Gastrocnemius medialis (tissue), 4 donors: Measurements from ENCODE around the gene GNAZ. TPM values are rescaled to one million over a fixed set of nuclear protein-coding genes. Genes with fewer than 3 reads are reported as not detected.

Experiments
- ATAC-seq, 2 donors: fragments of 150-250 bp; one replicate each; pipeline ENCODE4 v1.9.1; 2016
- DNase-seq, 2 donors: peaks; one replicate each; pipeline ENCODE4 v3.0.0-alpha.2; 2019
- H3K27ac ChIP-seq, 4 donors: fragments of 200-600 bp; sonication (generic); 1 replicate in 1 of 4; 2 replicates in 3 of 4; pipeline ENCODE4 v1.5.1; 2016 to 2018; ENCODE audit warnings: mild to moderate bottlenecking in 2 of 4, moderate library complexity in 1 of 4
- H3K27me3 ChIP-seq, 3 donors: fragments of 200-600 bp; sonication (generic) in 2 of 3; 1 replicate in 1 of 3; 2 replicates in 2 of 3; pipeline versions ENCODE4 v1.5.1 to v1.6.0; 2016 to 2019; ENCODE audit warnings: mild to moderate bottlenecking in 1 of 3, moderate library complexity in 1 of 3
- H3K36me3 ChIP-seq, 2 donors: fragments of 200-600 bp; sonication (generic) in 1 of 2; one replicate each; pipeline ENCODE4 v1.5.1; 2017 to 2018
- H3K4me1 ChIP-seq, 2 donors: fragments of 200-600 bp; sonication (generic) in 1 of 2; one replicate each; pipeline ENCODE4 v1.5.1; 2016 to 2017; ENCODE audit warnings: mild to moderate bottlenecking in 2 of 2
- H3K4me3 ChIP-seq, 4 donors: fragments of 200-600 bp; sonication (generic) in 3 of 4; 1 replicate in 1 of 4; 2 replicates in 3 of 4; pipeline ENCODE4 v1.5.1; 2016 to 2019; ENCODE audit warnings: mild to moderate bottlenecking in 2 of 4
- H3K9me3 ChIP-seq, 3 donors: fragments of 200-600 bp; sonication (generic) in 2 of 3; 1 replicate in 1 of 3; 2 replicates in 2 of 3; pipeline ENCODE4 v1.5.1; 2016 to 2019
- CTCF ChIP-seq, 5 experiments: fragments of 450-650 bp in 3 of 5; fragments of 200-600 bp in 2 of 5; sonication (generic) in 2 of 5; IDR thresholded peaks in 4 of 5; conservative IDR thresholded peaks in 1 of 5; 1 replicate in 4 of 5; 2 replicates in 1 of 5; pipeline ENCODE4 v1.5.1; 2016 to 2019; ENCODE audit warnings: antibody characterized with exemption in 5 of 5, mild to moderate bottlenecking in 3 of 5, moderate library complexity in 3 of 5
- POLR2A ChIP-seq, 2 donors: fragments of 450-650 bp; IDR thresholded peaks; one replicate each; pipeline ENCODE4 v1.6.1; 2017; ENCODE audit warnings: antibody characterized with exemption in 2 of 2, mild to moderate bottlenecking in 2 of 2, moderate library complexity in 2 of 2
- in situ Hi-C, 4 donors: fragments of 200-750 bp; cut with MboI; loops; one replicate each; pipeline versions ENCODE4 v1.15.0 to v1.8.0; 2017; ENCODE audit warnings: low sequenced_read_pairs in 4 of 4
- intact Hi-C: fragments of 100-400 bp; cut with DNase I; formaldehyde crosslinking; loops from one replicate; pipeline ENCODE4 v1.15.1; 2023; ENCODE audit warnings: low total_unique reads
- total RNA-seq, 4 donors: library from RNA; depleted of rRNA; stranded (reverse); fragments of >200 nt; gene quantifications; one replicate each; pipeline versions ENCODE4 v1.1.0 to v1.2.3, GENCODE V29; 2016

Gene GNAZ
- total RNA-seq, 4 donors from 2014 or later, result 0.92 to 3.1 (median 2.6) TPM

GRCh38 chr22:23075525-23076216, 5.4 kb downstream of the GNAZ start:
- no peak overlapping the region for H3K27ac ChIP-seq
- no peak for TF ChIP-seq CTCF (IDR thresholded peaks at IDR 0.05 in 4 of 5, conservative IDR thresholded peaks at IDR 0.05 in 1 of 5)
- TF ChIP-seq POLR2A (IDR thresholded peaks at IDR 0.05), result no peak
- in situ Hi-C loops (no loop called here), intact Hi-C loops (no loop called here)
- no peak overlapping the region for H3K4me3 ChIP-seq
- ATAC-seq, result no peak
- no peak for DNase-seq
- peaks cover 0 to 4% of the 10 kb centered on the region in 2 donors for H3K4me1 ChIP-seq
- H3K27me3 ChIP-seq, result no peaks in the 10 kb centered on the region
- H3K36me3 ChIP-seq, result no peaks in the 10 kb centered on the region
- no peaks in the 10 kb centered on the region for H3K9me3 ChIP-seq

GRCh38 chr22:23076896-23077572, 6.7 kb downstream of the GNAZ start:
- H3K27ac ChIP-seq, result no peak overlapping the region
- TF ChIP-seq POLR2A (IDR thresholded peaks at IDR 0.05) (no peak), CTCF (IDR thresholded peaks at IDR 0.05 in 4 of 5, conservative IDR thresholded peaks at IDR 0.05 in 1 of 5) (no peak)
- DNase-seq, result no peak
- no peaks in the 10 kb centered on the region for H3K9me3 ChIP-seq
- no peak for ATAC-seq
- no peaks in the 10 kb centered on the region for H3K27me3 ChIP-seq
- in situ Hi-C loops, result no loop called here
- H3K36me3 ChIP-seq, result no peaks in the 10 kb centered on the region
- no peaks in the 10 kb centered on the region for H3K4me1 ChIP-seq
- intact Hi-C loops, result no loop called here
- H3K4me3 ChIP-seq, result no peak overlapping the region

DNA sequence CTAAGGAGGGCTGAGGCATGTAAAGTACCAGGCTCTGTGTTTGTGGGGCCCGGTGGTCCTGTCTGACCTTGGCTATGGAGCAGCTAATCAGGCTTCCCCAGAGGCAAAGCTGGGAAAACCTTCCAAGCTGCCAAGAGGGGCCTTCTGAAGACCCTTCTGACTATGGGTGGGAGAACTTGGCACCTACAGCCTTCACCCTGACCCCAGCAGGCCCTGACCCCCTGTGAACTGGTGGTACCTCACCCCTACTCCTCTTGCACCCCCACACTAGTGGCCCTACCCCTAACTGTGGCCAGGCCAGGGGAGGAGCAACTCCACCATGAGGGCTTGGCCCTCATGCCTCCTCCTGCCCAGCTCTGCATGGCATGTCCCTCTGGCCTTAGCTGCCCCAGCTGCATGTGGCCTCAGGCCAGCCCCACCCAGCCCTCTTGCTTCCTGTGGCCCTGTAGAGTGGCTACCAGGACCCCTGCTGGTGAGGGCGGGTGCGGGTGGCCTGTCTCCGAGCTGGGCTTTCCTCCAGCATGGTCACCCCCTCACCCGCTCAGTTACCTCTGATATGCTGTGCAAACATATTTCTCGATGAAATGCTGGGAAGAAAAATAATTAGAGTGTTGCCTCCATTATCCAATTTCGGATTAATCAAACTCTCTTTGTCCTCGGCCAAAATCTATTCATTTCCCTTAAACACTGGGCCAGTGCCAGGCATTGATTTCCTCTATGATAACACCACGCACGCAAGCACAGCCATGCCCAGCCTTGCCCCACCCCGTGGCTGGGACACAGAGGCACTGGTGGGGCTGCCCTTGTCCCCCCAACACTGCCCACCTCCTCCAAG, 7.5 kb downstream of the GNAZ start:
- Histone ChIP-seq H3K36me3 (no peaks in the 10 kb centered on the region), H3K27ac (no peak overlapping the region), H3K9me3 (no peaks in the 10 kb centered on the region), H3K27me3 (no peaks in the 10 kb centered on the region), H3K4me3 (no peak overlapping the region), H3K4me1 (no peaks in the 10 kb centered on the region)
- TF ChIP-seq POLR2A (IDR thresholded peaks at IDR 0.05) (no peak), CTCF (IDR thresholded peaks at IDR 0.05 in 4 of 5, conservative IDR thresholded peaks at IDR 0.05 in 1 of 5) (no peak)
- DNase-seq (no peak), ATAC-seq (no peak)
- in situ Hi-C loops (no loop called here), intact Hi-C loops (no loop called here)

GRCh38 chr22:23078462-23078787, 8.1 kb downstream of the GNAZ start:
- Histone ChIP-seq H3K27me3 (no peaks in the 10 kb centered on the region), H3K36me3 (no peaks in the 10 kb centered on the region), H3K9me3 (no peaks in the 10 kb centered on the region), H3K27ac (no peak overlapping the region), H3K4me3 (no peak overlapping the region), H3K4me1 (no peaks in the 10 kb centered on the region)
- no peak for ATAC-seq
- in situ Hi-C loops (no loop called here), intact Hi-C loops (no loop called here)
- no peak for TF ChIP-seq POLR2A (IDR thresholded peaks at IDR 0.05)
- no peak for TF ChIP-seq CTCF (IDR thresholded peaks at IDR 0.05 in 4 of 5, conservative IDR thresholded peaks at IDR 0.05 in 1 of 5)
- DNase-seq, result no peak
